ENCODE data around the gene CERS6.

GRCh38 chr2:168601741-168602140 lies 145.7 kb downstream of the CERS6 start:
- TF ChIP-seq POLR2A (IDR thresholded peaks at IDR 0.05), result no peak
- no peak for TF ChIP-seq CTCF (IDR thresholded peaks at IDR 0.05)

Measured in breast epithelium (tissue), 3 donors.